HepG2 (cell line): ENCODE measurements around the gene PIP5KL1. TPM values are rescaled to one million over a fixed set of nuclear protein-coding genes. Genes with fewer than 3 reads are reported as not detected.

Source experiments
- ATAC-seq: fragments of 200-7000 bp; cut with Tn5 transposase; 3 replicates; pipeline ENCODE4 v1.9.1; 2020; ENCODE audit warnings: mild to moderate bottlenecking, moderate library complexity
- BruUV-seq: library from RNA; stranded (reverse); fragments of 400-500 nt; replicated peaks from 2 replicates; lab custom pipeline; 2021; lab: Mats Ljungman, UMichigan
- CTCF ChIA-PET: fragments of 300-600 bp; formaldehyde crosslinking; extraction: SDS; loops from one replicate; lab custom pipeline; 2021; ENCODE audit warnings: low total read pairs, inconsistent platforms, low intra/inter-chr PET ratio; lab: Yijun Ruan, JAX
- POLR2A ChIA-PET: fragments of 350-600 bp; sonication (Branson Sonifier 250); formaldehyde crosslinking; loops from one replicate; lab custom pipeline; 2020; ENCODE audit warnings: antibody characterized with exemption, inconsistent platforms; lab: Yijun Ruan, JAX
- DNase-seq: peaks from one replicate; pipeline ENCODE4 v3.0.0-alpha.2; 2015; ENCODE audit warnings: low spot score
- FAIRE-seq: peaks from 3 replicates; lab custom pipeline; 2011; peaks lifted over from hg19 to GRCh38; lab: Jason Lieb, UNC
- H2AFZ ChIP-seq: one replicate; pipeline ENCODE4 v1.6.1; 2011; ENCODE audit warnings: low read length, inconsistent platforms
- H3K27ac ChIP-seq: fragments of 300-600 bp; 3 replicates; pipeline ENCODE4 v1.8.0; 2011; ENCODE audit warnings: mixed run types, mild to moderate bottlenecking, mixed read lengths, low read length, inconsistent platforms; ENCODE audit not compliant: insufficient read depth; ENCODE audit errors: extremely low read length
- H3K27me3 ChIP-seq, 2 experiments: fragments of 200-600 bp in 1 of 2; 2 replicates in 1 of 2; 3 replicates in 1 of 2; pipeline versions ENCODE4 v1.6.0 to v1.8.0; 2011; ENCODE audit warnings: low read length in 2 of 2, mild to moderate bottlenecking in 2 of 2, moderate library complexity in 2 of 2, inconsistent platforms in 1 of 2; ENCODE audit not compliant: insufficient read depth in 2 of 2, control insufficient read depth in 1 of 2
- H3K36me3 ChIP-seq, 2 experiments: fragments of 200-600 bp in 1 of 2; replicated peaks in 1 of 2; 2 replicates in 1 of 2; 3 replicates in 1 of 2; pipeline versions ENCODE4 v1.5.1 to v1.8.0; 2011; ENCODE audit warnings: low read length in 2 of 2, inconsistent platforms in 1 of 2; ENCODE audit not compliant: insufficient read depth in 2 of 2, control insufficient read depth in 1 of 2
- H3K4me1 ChIP-seq: 2 replicates; pipeline ENCODE4 v1.5.1; 2012; ENCODE audit warnings: low read length, inconsistent platforms; ENCODE audit not compliant: insufficient read depth
- H3K4me2 ChIP-seq: 2 replicates; pipeline ENCODE4 v1.6.0; 2011; ENCODE audit warnings: low read depth, low read length, inconsistent platforms
- H3K4me3 ChIP-seq, 3 experiments: fragments of 200-600 bp in 1 of 3; sonication (generic), shearing (Covaris generic) in 1 of 3; replicated peaks in 1 of 3; 2 replicates each; pipeline ENCODE4 v1.5.1; 2011 to 2016; ENCODE audit warnings: low read length in 3 of 3, inconsistent platforms in 2 of 3, low read depth in 2 of 3, mild to moderate bottlenecking in 2 of 3, control low read depth in 1 of 3, mixed read lengths in 1 of 3; ENCODE audit not compliant: insufficient read depth in 1 of 3
- H3K79me2 ChIP-seq: one replicate; pipeline ENCODE4 v1.6.1; 2011; ENCODE audit warnings: low read length, inconsistent platforms; ENCODE audit not compliant: insufficient read depth
- H3K9ac ChIP-seq: 2 replicates; pipeline ENCODE4 v1.6.0; 2011; ENCODE audit warnings: mild to moderate bottlenecking, low read depth, low read length, inconsistent platforms; ENCODE audit not compliant: insufficient read depth
- H3K9me3 ChIP-seq: 2 replicates; pipeline ENCODE4 v1.5.1; 2012; ENCODE audit warnings: mild to moderate bottlenecking, low read length
- H4K20me1 ChIP-seq: 2 replicates; pipeline ENCODE4 v1.6.0; 2011; ENCODE audit warnings: inconsistent platforms, mild to moderate bottlenecking, low read length, moderate library complexity; ENCODE audit not compliant: insufficient read depth
- GTF3A ChIP-seq: sonication (generic); formaldehyde crosslinking; conservative IDR thresholded peaks from 2 replicates; pipeline ENCODE4 v1.4.0; 2020; ENCODE audit warnings: mild to moderate bottlenecking, missing genetic modification reagents
- HIC2 ChIP-seq: sonication (generic); formaldehyde crosslinking; IDR thresholded peaks from 2 replicates; pipeline ENCODE4 v1.9.0; 2022; ENCODE audit warnings: low read depth, missing genetic modification reagents
- HNRNPL ChIP-seq: fragments of 200-400 bp; formaldehyde crosslinking; IDR thresholded peaks from 2 replicates; pipeline ENCODE4 v1.6.1; 2017; ENCODE audit warnings: mild to moderate bottlenecking, low read depth, low read length
- JUND ChIP-seq: sonication (generic); formaldehyde crosslinking; IDR thresholded peaks from 2 replicates; pipeline ENCODE4 v1.8.0; 2022; ENCODE audit warnings: mild to moderate bottlenecking, missing genetic modification reagents
- MXD1 ChIP-seq: sonication (generic); formaldehyde crosslinking; IDR thresholded peaks from 2 replicates; pipeline ENCODE4 v1.4.0; 2020; ENCODE audit warnings: mild to moderate bottlenecking, missing genetic modification reagents
- NCOA2 ChIP-seq: sonication (generic); formaldehyde crosslinking; IDR thresholded peaks from 2 replicates; pipeline ENCODE4 v1.8.0; 2022; ENCODE audit warnings: inconsistent platforms
- NR2F6 ChIP-seq, 2 experiments: IDR thresholded peaks; 2 replicates each; pipeline ENCODE4 v1.6.1; 2016; ENCODE audit warnings: antibody characterized with exemption in 1 of 2, mild to moderate bottlenecking in 1 of 2
- RBM39 ChIP-seq: fragments of 200-400 bp; formaldehyde crosslinking; IDR thresholded peaks from one replicate; pipeline ENCODE4 v1.6.1; 2018; ENCODE audit warnings: antibody characterized with exemption, mild to moderate bottlenecking, low read depth, low read length; ENCODE audit not compliant: poor library complexity, severe bottlenecking
- SALL2 ChIP-seq: sonication (generic); formaldehyde crosslinking; IDR thresholded peaks from 2 replicates; pipeline ENCODE4 v1.8.1; 2023; ENCODE audit warnings: mild to moderate bottlenecking, missing genetic modification reagents, inconsistent platforms
- SP5 ChIP-seq: IDR thresholded peaks from 2 replicates; pipeline ENCODE4 v1.6.1; 2016; ENCODE audit warnings: low read depth, borderline replicate concordance
- ZBTB8A ChIP-seq: sonication (generic); formaldehyde crosslinking; IDR thresholded peaks from 2 replicates; pipeline ENCODE4 v1.4.0; 2020; ENCODE audit warnings: mild to moderate bottlenecking, low read depth, missing genetic modification reagents, borderline replicate concordance
- ZNF256 ChIP-seq: sonication (generic); formaldehyde crosslinking; conservative IDR thresholded peaks from 2 replicates; pipeline ENCODE4 v1.4.0; 2020; ENCODE audit warnings: missing genetic modification reagents
- ZNF547 ChIP-seq: sonication (generic); formaldehyde crosslinking; IDR thresholded peaks from 2 replicates; pipeline ENCODE4 v1.5.1; 2020; ENCODE audit warnings: mild to moderate bottlenecking, missing genetic modification reagents
- ZNF549 ChIP-seq: sonication (generic); formaldehyde crosslinking; IDR thresholded peaks from 2 replicates; pipeline ENCODE4 v1.5.0; 2020; ENCODE audit warnings: missing genetic modification reagents
- ZNF710 ChIP-seq: sonication (generic); formaldehyde crosslinking; IDR thresholded peaks from 2 replicates; pipeline ENCODE4 v1.5.0; 2020; ENCODE audit warnings: mild to moderate bottlenecking, missing genetic modification reagents, borderline replicate concordance
- ZSCAN21 ChIP-seq: sonication (generic); formaldehyde crosslinking; IDR thresholded peaks from 2 replicates; pipeline ENCODE4 v1.8.0; 2022; ENCODE audit warnings: mild to moderate bottlenecking, missing genetic modification reagents, moderate library complexity, borderline replicate concordance
- ZSCAN31 ChIP-seq: sonication (generic); formaldehyde crosslinking; IDR thresholded peaks from 2 replicates; pipeline ENCODE4 v1.5.0; 2020; ENCODE audit warnings: low read depth, mild to moderate bottlenecking, missing genetic modification reagents
- WGBS: methylation state at CpG from one replicate; pipeline ENCODE4 v1.1.6; 2017; ENCODE audit warnings: low lambda C conversion rate; 5-methylcytosine and 5-hydroxymethylcytosine counted together
- in situ Hi-C: cut with HindIII; loops from 2 replicates; pipeline ENCODE4 v1.10.0; 2017; ENCODE audit warnings: low pct_unique_long_range_greater_than_20kb; ENCODE audit not compliant: extremely low pct_ligation_motif_present
- intact Hi-C: fragments of 100-400 bp; cut with micrococcal nuclease; formaldehyde crosslinking; loops from one replicate; pipeline ENCODE4 v1.10.0; 2022; ENCODE audit not compliant: unreplicated experiment
- polyA plus RNA-seq, 8 experiments: library from polyadenylated mRNA; depleted of rRNA in 3 of 8; stranded (reverse) in 7 of 8; unstranded in 1 of 8; fragments of >200 nt; fragmentation: Illumina TruSeq in 4 of 8; extraction: Trizol in 4 of 8; gene quantifications; 2 replicates each; pipeline versions ENCODE4 v1.2.1 to v1.2.3, GENCODE V29; 2011 to 2016; ENCODE audit warnings: low read depth in 4 of 8, missing spikeins in 1 of 8, mixed read lengths in 1 of 8; ENCODE audit not compliant: insufficient read depth in 1 of 8
- total RNA-seq, 5 experiments: library from RNA; depleted of rRNA; stranded (reverse); fragments of >200 nt; fragmentation: Illumina TruSeq; extraction: Trizol; gene quantifications; 2 replicates each; pipeline ENCODE4 v1.2.3, GENCODE V29; 2016; ENCODE audit warnings: low read depth in 1 of 5

Gene PIP5KL1
- total and polyA plus RNA-seq, 2 of the 13 experiments (the other 11 are each of a cell fraction or from before 2014, with no cell fraction given), result 0.20 to 0.49 TPM

- TF ChIP-seq GTF3A (no peak), ZNF547 (CRISPR knock-in tag) (0 out of 2 replicates have a peak, but pooled peaks have one; percentile 16), RBM39 (peak; percentile 10), ZNF710 (CRISPR knock-in tag) (0 out of 2 replicates have a peak, but pooled peaks have one; percentile 38), SALL2 (CRISPR knock-in tag) (0 out of 2 replicates have a peak, but pooled peaks have one; percentile 40), NCOA2 (CRISPR knock-in tag) (no peak), HNRNPL (peak; percentile 87), ZNF256 (no peak)
Observed at GRCh38 chr9:127876764-127877562, 53.6 kb downstream of the PIP5KL1 start (continued).

GRCh38 chr9:127876026-127876763 lies 54.4 kb downstream of the PIP5KL1 start:
- Histone ChIP-seq H3K36me3 (no peaks in the 10 kb centered on the region; a peak in 1 of 5 replicates), H3K4me2 (peak overlapping the region; percentile 87), H3K27ac (no peak overlapping the region), H3K79me2 (no peaks in the 10 kb centered on the region), H3K9ac (no peak overlapping the region), H3K4me3 (peak overlapping the region; percentile 67 to 82 (median 69); a peak in 5 of 6 replicates), H3K4me1 (peaks cover 34% of the 10 kb centered on the region), H2AFZ (no peak overlapping the region), H3K27me3 (no peaks in the 10 kb centered on the region), H3K9me3 (no peaks in the 10 kb centered on the region), H4K20me1 (no peaks in the 10 kb centered on the region)
- CTCF ChIA-PET, result no interaction called here
- WGBS, result 50% methylated on average over 6 of the region's 14 CpGs
- DNase-seq (no peak), ATAC-seq (peak; percentile 11), FAIRE-seq (no peak)
- no TSS peak for BruUV-seq
- intact Hi-C loops, result no loop called here
- in situ Hi-C loops, result no loop called here
- POLR2A ChIA-PET, result interaction anchor here (2.1 to 2.3 kb wide), 2 partner anchors 21 to 41 kb away, joined by 6 to 11 read pairs; partner anchors contain the start of gene ST6GALNAC4
- TF ChIP-seq ZSCAN21 (no peak), ZBTB8A (no peak), SP5 (CRISPR knock-in tag) (no peak), ZNF549 (CRISPR knock-in tag) (no peak), NR2F6 (IDR thresholded peaks at IDR 0.05) (no peak), NR2F6 (CRISPR knock-in tag; IDR thresholded peaks at IDR 0.05) (peak; percentile 21; the same call in 1 of the 2 replicates), JUND (CRISPR knock-in tag) (no peak), ZSCAN31 (CRISPR knock-in tag) (no peak), HIC2 (CRISPR knock-in tag) (peak; percentile 59; the same call in 1 of the 2 replicates), MXD1 (CRISPR knock-in tag) (0 out of 2 replicates have a peak, but pooled peaks have one; percentile 39)
